ENCODE results near the gene MAP3K6. TPM values are rescaled to one million over a fixed set of nuclear protein-coding genes. Genes with fewer than 3 reads are reported as not detected.

MAP3K6 gene
- total and polyA plus RNA-seq, 9 donors = 10.0 to 13.6 (median 12.4) TPM

GRCh38 chr1:27356277-27356618 lies 10.5 kb downstream of the MAP3K6 start:
- WGBS (ENCODE audit: insufficient coverage) = 84% methylated on average over 13 of the region's 13 CpGs
- Histone ChIP-seq H3K27ac (ENCODE audit: low read length) (no peak overlapping the region), H3K27me3 (ENCODE audit: control insufficient read depth, insufficient read depth, low read length) (peaks cover 26% of the 10 kb centered on the region), H3K9me3 (replicated peaks; ENCODE audit: control insufficient read depth, low read depth, low read length) (no peaks in the 10 kb centered on the region), H3K4me3 (ENCODE audit: low read length) (no peak overlapping the region), H3K4me1 (ENCODE audit: control insufficient read depth, insufficient read depth, low read length) (peaks cover 24% of the 10 kb centered on the region), H3K36me3 (ENCODE audit: control insufficient read depth, insufficient read depth, low read length) (peaks cover 14% of the 10 kb centered on the region)
- DNase-seq = no peak

- no peak for DNase-seq
- no peak overlapping the region for H3K27ac ChIP-seq (ENCODE audit: low read length)
- WGBS (ENCODE audit: insufficient coverage) = 84% methylated on average over 4 of the region's 5 CpGs
- no peaks in the 10 kb centered on the region for H3K9me3 ChIP-seq (replicated peaks; ENCODE audit: control insufficient read depth, low read depth, low read length)
- no peak overlapping the region for H3K4me3 ChIP-seq (ENCODE audit: low read length)
- H3K36me3 ChIP-seq (ENCODE audit: control insufficient read depth, insufficient read depth, low read length) = peaks cover 14% of the 10 kb centered on the region
- peaks cover 29% of the 10 kb centered on the region for H3K4me1 ChIP-seq (ENCODE audit: control insufficient read depth, insufficient read depth, low read length)
- H3K27me3 ChIP-seq (ENCODE audit: control insufficient read depth, insufficient read depth, low read length) = peaks cover 31% of the 10 kb centered on the region
These were observed 11.1 kb downstream of the MAP3K6 start for GRCh38 chr1:27355683-27356082.

- H3K36me3 ChIP-seq (ENCODE audit: control insufficient read depth, insufficient read depth, low read length) = peaks cover 14% of the 10 kb centered on the region
These were observed 13.1 kb downstream of the MAP3K6 start for GRCh38 chr1:27353629-27354028.

GRCh38 chr1:27353166-27353565 lies 13.6 kb downstream of the MAP3K6 start:
- peaks cover 33% of the 10 kb centered on the region for H3K4me1 ChIP-seq (ENCODE audit: control insufficient read depth, insufficient read depth, low read length)
- no peak overlapping the region for H3K27ac ChIP-seq (ENCODE audit: low read length)
- peaks cover 14% of the 10 kb centered on the region for H3K36me3 ChIP-seq (ENCODE audit: control insufficient read depth, insufficient read depth, low read length)
- H3K9me3 ChIP-seq (replicated peaks; ENCODE audit: control insufficient read depth, low read depth, low read length) = no peaks in the 10 kb centered on the region
- 83% methylated on average over 13 of the region's 13 CpGs for WGBS (ENCODE audit: insufficient coverage)
- peaks cover 37% of the 10 kb centered on the region for H3K27me3 ChIP-seq (ENCODE audit: control insufficient read depth, insufficient read depth, low read length)
- DNase-seq = no peak
- no peak overlapping the region for H3K4me3 ChIP-seq (ENCODE audit: low read length)

More at GRCh38 chr1:27353629-27354028, 13.1 kb downstream of the MAP3K6 start:
- Histone ChIP-seq H3K4me1 (ENCODE audit: control insufficient read depth, insufficient read depth, low read length) (peaks cover 33% of the 10 kb centered on the region), H3K9me3 (replicated peaks; ENCODE audit: control insufficient read depth, low read depth, low read length) (no peaks in the 10 kb centered on the region), H3K4me3 (ENCODE audit: low read length) (no peak overlapping the region), H3K27me3 (ENCODE audit: control insufficient read depth, insufficient read depth, low read length) (peaks cover 38% of the 10 kb centered on the region), H3K27ac (ENCODE audit: low read length) (no peak overlapping the region)
- DNase-seq = no peak
- WGBS (ENCODE audit: insufficient coverage) = 64% methylated on average over 2 of the region's 3 CpGs

- Histone ChIP-seq H3K27ac (ENCODE audit: low read length) (no peak overlapping the region), H3K36me3 (ENCODE audit: control insufficient read depth, insufficient read depth, low read length) (peaks cover 10% of the 10 kb centered on the region)
- WGBS (ENCODE audit: insufficient coverage) = 46% methylated on average over 5 of the region's 8 CpGs
These were observed 15.1 kb downstream of the MAP3K6 start for GRCh38 chr1:27351541-27352107.

GRCh38 chr1:27350663-27351540 lies 15.9 kb downstream of the MAP3K6 start:
- peaks cover 7% of the 10 kb centered on the region for H3K36me3 ChIP-seq (ENCODE audit: control insufficient read depth, insufficient read depth, low read length)
- peaks cover 37% of the 10 kb centered on the region for H3K27me3 ChIP-seq (ENCODE audit: control insufficient read depth, insufficient read depth, low read length)
- no peaks in the 10 kb centered on the region for H3K9me3 ChIP-seq (replicated peaks; ENCODE audit: control insufficient read depth, low read depth, low read length)
- H3K4me3 ChIP-seq (ENCODE audit: low read length) = peak overlapping the region; percentile 25
- DNase-seq = peak; percentile 71
- WGBS (ENCODE audit: insufficient coverage) = 10% methylated on average over 55 of the region's 62 CpGs
- H3K4me1 ChIP-seq (ENCODE audit: control insufficient read depth, insufficient read depth, low read length) = peaks cover 21% of the 10 kb centered on the region
- H3K27ac ChIP-seq (ENCODE audit: low read length) = no peak overlapping the region

More at GRCh38 chr1:27351541-27352107, 15.1 kb downstream of the MAP3K6 start:
- no peak for DNase-seq
- peaks cover 34% of the 10 kb centered on the region for H3K27me3 ChIP-seq (ENCODE audit: control insufficient read depth, insufficient read depth, low read length)
- peaks cover 21% of the 10 kb centered on the region for H3K4me1 ChIP-seq (ENCODE audit: control insufficient read depth, insufficient read depth, low read length)
- no peak overlapping the region for H3K4me3 ChIP-seq (ENCODE audit: low read length)
- H3K9me3 ChIP-seq (replicated peaks; ENCODE audit: control insufficient read depth, low read depth, low read length) = no peaks in the 10 kb centered on the region

- Histone ChIP-seq H3K36me3 (ENCODE audit: control insufficient read depth, insufficient read depth, low read length) (no peaks in the 10 kb centered on the region), H3K9me3 (replicated peaks; ENCODE audit: control insufficient read depth, low read depth, low read length) (no peaks in the 10 kb centered on the region), H3K27ac (ENCODE audit: low read length) (no peak overlapping the region), H3K4me3 (ENCODE audit: low read length) (peak overlapping the region; percentile 30), H3K27me3 (ENCODE audit: control insufficient read depth, insufficient read depth, low read length) (peaks cover 37% of the 10 kb centered on the region), H3K4me1 (ENCODE audit: control insufficient read depth, insufficient read depth, low read length) (peaks cover 21% of the 10 kb centered on the region)
- 5% methylated on average over 72 of the region's 84 CpGs for WGBS (ENCODE audit: insufficient coverage)
- DNase-seq = peak; percentile 82
These were observed 16.7 kb downstream of the MAP3K6 start for GRCh38 chr1:27349784-27350662.

- no peak for DNase-seq
- peaks cover 37% of the 10 kb centered on the region for H3K27me3 ChIP-seq (ENCODE audit: control insufficient read depth, insufficient read depth, low read length)
- H3K36me3 ChIP-seq (ENCODE audit: control insufficient read depth, insufficient read depth, low read length) = no peaks in the 10 kb centered on the region
- peak overlapping the region; percentile 30 for H3K4me3 ChIP-seq (ENCODE audit: low read length)
- H3K27ac ChIP-seq (ENCODE audit: low read length) = no peak overlapping the region
- no peaks in the 10 kb centered on the region for H3K9me3 ChIP-seq (replicated peaks; ENCODE audit: control insufficient read depth, low read depth, low read length)
- WGBS (ENCODE audit: insufficient coverage) = 7% methylated on average over 33 of the region's 51 CpGs
- H3K4me1 ChIP-seq (ENCODE audit: control insufficient read depth, insufficient read depth, low read length) = peaks cover 21% of the 10 kb centered on the region
These were observed 17.6 kb downstream of the MAP3K6 start for GRCh38 chr1:27348861-27349783.

GRCh38 chr1:27346991-27347624 lies 19.7 kb downstream of the MAP3K6 start:
- H3K4me1 ChIP-seq (ENCODE audit: control insufficient read depth, insufficient read depth, low read length) = peaks cover 21% of the 10 kb centered on the region
- H3K36me3 ChIP-seq (ENCODE audit: control insufficient read depth, insufficient read depth, low read length) = no peaks in the 10 kb centered on the region
- peaks cover 37% of the 10 kb centered on the region for H3K27me3 ChIP-seq (ENCODE audit: control insufficient read depth, insufficient read depth, low read length)
- H3K4me3 ChIP-seq (ENCODE audit: low read length) = no peak overlapping the region
- no peak overlapping the region for H3K27ac ChIP-seq (ENCODE audit: low read length)
- DNase-seq = no peak
- H3K9me3 ChIP-seq (replicated peaks; ENCODE audit: control insufficient read depth, low read depth, low read length) = no peaks in the 10 kb centered on the region
- 72% methylated on average over 5 of the region's 14 CpGs for WGBS (ENCODE audit: insufficient coverage)

Measured in muscle of leg (tissue), 11 donors.